IMR-90 (cell line): ENCODE results near the gene RNF223. TPM values are rescaled to one million over a fixed set of nuclear protein-coding genes. Genes with fewer than 3 reads are reported as not detected.

Experiments used
- ATAC-seq: fragments of 200-7000 bp; cut with Tn5 transposase; 2 replicates; pipeline ENCODE4 v1.9.1; 2020; ENCODE audit warnings: low read depth, mild to moderate bottlenecking, moderate library complexity
- BruUV-seq: library from RNA; stranded (reverse); fragments of 400-500 nt; replicated peaks from 2 replicates; lab custom pipeline; 2021; lab: Mats Ljungman, UMichigan
- CTCF ChIA-PET: fragments of 300-600 bp; formaldehyde crosslinking; extraction: SDS; loops from one replicate; lab custom pipeline; 2021; ENCODE audit warnings: antibody characterized with exemption; lab: Yijun Ruan, JAX
- POLR2A ChIA-PET: fragments of 300-600 bp; sonication (Branson Sonifier 250); formaldehyde crosslinking; loops from one replicate; lab custom pipeline; 2022; ENCODE audit warnings: antibody characterized with exemption; ENCODE audit not compliant: unreplicated experiment; lab: Charles Lee
- DNase-seq: peaks from one replicate; pipeline ENCODE4 v3.0.0; 2013
- H2AFZ ChIP-seq: replicated peaks from 2 replicates; pipeline ENCODE3; 2013; ENCODE audit warnings: low read length, mild to moderate bottlenecking; ENCODE audit not compliant: poor library complexity
- H2AK5ac ChIP-seq: 2 replicates; pipeline ENCODE4 v1.6.1; 2013; ENCODE audit warnings: low read depth, low read length, inconsistent platforms
- H2AK9ac ChIP-seq: replicated peaks from 2 replicates; pipeline ENCODE3; 2013; ENCODE audit warnings: mild to moderate bottlenecking, low read depth, low read length, moderate library complexity; ENCODE audit not compliant: poor library complexity
- H2BK120ac ChIP-seq: 2 replicates; pipeline ENCODE4 v1.6.1; 2013; ENCODE audit warnings: low read depth, low read length, inconsistent platforms
- H2BK15ac ChIP-seq: 3 replicates; pipeline ENCODE4 v1.6.1; 2013; ENCODE audit warnings: low read depth, low read length, inconsistent platforms
- H2BK20ac ChIP-seq: 2 replicates; pipeline ENCODE4 v1.6.1; 2013; ENCODE audit warnings: low read depth, mild to moderate bottlenecking, inconsistent platforms, low read length, moderate library complexity
- H2BK5ac ChIP-seq: 2 replicates; pipeline ENCODE4 v1.6.1; 2013; ENCODE audit warnings: mild to moderate bottlenecking, low read depth, low read length, inconsistent platforms; ENCODE audit not compliant: poor library complexity, severe bottlenecking
- H3K14ac ChIP-seq: replicated peaks from 2 replicates; pipeline ENCODE4 v1.6.1; 2013; ENCODE audit warnings: low read depth, low read length, inconsistent platforms
- H3K18ac ChIP-seq: 2 replicates; pipeline ENCODE4 v1.6.1; 2013; ENCODE audit warnings: low read depth, low read length, control low read depth
- H3K23ac ChIP-seq: 2 replicates; pipeline ENCODE4 v1.6.1; 2013; ENCODE audit warnings: low read depth, low read length, inconsistent platforms
- H3K27ac ChIP-seq: 2 replicates; pipeline ENCODE4 v1.5.1; 2013; ENCODE audit warnings: mild to moderate bottlenecking, control low read depth, low read length; ENCODE audit not compliant: insufficient read depth
- H3K27me3 ChIP-seq: 2 replicates; pipeline ENCODE4 v1.6.1; 2013; ENCODE audit warnings: low read length; ENCODE audit not compliant: control insufficient read depth, insufficient read depth
- H3K36me3 ChIP-seq: 2 replicates; pipeline ENCODE4 v1.6.1; 2013; ENCODE audit warnings: low read length, mixed read lengths; ENCODE audit not compliant: control insufficient read depth, insufficient read depth
- H3K4ac ChIP-seq: 2 replicates; pipeline ENCODE4 v1.6.1; 2013; ENCODE audit warnings: low read depth, low read length, inconsistent platforms
- H3K4me1 ChIP-seq: 2 replicates; pipeline ENCODE4 v1.6.1; 2013; ENCODE audit warnings: low read length, mixed read lengths; ENCODE audit not compliant: control insufficient read depth, insufficient read depth
- H3K4me2 ChIP-seq: 2 replicates; pipeline ENCODE4 v1.6.1; 2013; ENCODE audit warnings: low read depth, mild to moderate bottlenecking, control low read depth, low read length, moderate library complexity
- H3K4me3 ChIP-seq: 2 replicates; pipeline ENCODE4 v1.5.1; 2013; ENCODE audit warnings: low read depth, mild to moderate bottlenecking, control low read depth, low read length, moderate library complexity; ENCODE audit not compliant: insufficient read depth
- H3K56ac ChIP-seq: 2 replicates; pipeline ENCODE4 v1.6.1; 2013; ENCODE audit warnings: low read length, inconsistent platforms; ENCODE audit not compliant: insufficient read depth; ENCODE audit errors: extremely low read depth
- H3K79me1 ChIP-seq, 2 experiments: 2 replicates each; pipeline ENCODE4 v1.6.1; 2013; ENCODE audit warnings: low read length in 2 of 2, inconsistent platforms in 1 of 2, low read depth in 1 of 2
- H3K9ac ChIP-seq: 2 replicates; pipeline ENCODE4 v1.6.1; 2013; ENCODE audit warnings: low read depth, low read length, control low read depth
- H3K9me1 ChIP-seq: 2 replicates; pipeline ENCODE4 v1.6.1; 2013; ENCODE audit warnings: low read length, inconsistent platforms; ENCODE audit not compliant: insufficient read depth
- H3K9me3 ChIP-seq: 2 replicates; pipeline ENCODE4 v1.6.1; 2013; ENCODE audit warnings: low read length; ENCODE audit not compliant: control insufficient read depth, insufficient read depth
- H4K20me1 ChIP-seq: 2 replicates; pipeline ENCODE4 v1.6.1; 2013; ENCODE audit warnings: low read length, inconsistent platforms; ENCODE audit not compliant: insufficient read depth
- H4K5ac ChIP-seq: 2 replicates; pipeline ENCODE4 v1.6.1; 2013; ENCODE audit warnings: mild to moderate bottlenecking, low read depth, low read length, control low read depth
- H4K8ac ChIP-seq, 2 experiments: 2 replicates each; pipeline ENCODE4 v1.6.1; 2013; ENCODE audit warnings: low read depth in 2 of 2, low read length in 2 of 2, control low read depth in 1 of 2, inconsistent platforms in 1 of 2
- H4K91ac ChIP-seq: 2 replicates; pipeline ENCODE4 v1.6.1; 2013; ENCODE audit warnings: low read depth, low read length, inconsistent platforms; ENCODE audit not compliant: insufficient read depth
- BHLHE40 ChIP-seq: fragments of 150-350 bp; IDR thresholded peaks from 2 replicates; pipeline ENCODE4 v1.6.1; 2016; ENCODE audit warnings: mild to moderate bottlenecking, low read depth, low read length
- MAFK ChIP-seq: IDR thresholded peaks from 2 replicates; pipeline ENCODE4 v1.6.1; 2012; ENCODE audit warnings: low read depth, low read length, improper control_type of control experiment
- MAZ ChIP-seq: IDR thresholded peaks from 2 replicates; pipeline ENCODE4 v1.6.1; 2012; ENCODE audit warnings: low read depth, mild to moderate bottlenecking, low read length, improper control_type of control experiment, moderate library complexity, borderline replicate concordance
- MXI1 ChIP-seq: IDR thresholded peaks from 2 replicates; pipeline ENCODE4 v1.6.1; 2012; ENCODE audit warnings: low read depth, mild to moderate bottlenecking, low read length, moderate library complexity, borderline replicate concordance
- POLR2A ChIP-seq: IDR thresholded peaks from 2 replicates; pipeline ENCODE4 v1.6.1; 2012; ENCODE audit warnings: mild to moderate bottlenecking, low read depth, low read length
- RFX5 ChIP-seq: IDR thresholded peaks from 2 replicates; pipeline ENCODE4 v1.8.0; 2012; ENCODE audit warnings: low read depth, mild to moderate bottlenecking, low read length, moderate library complexity
- SMC3 ChIP-seq: fragments of 150-350 bp; IDR thresholded peaks from 2 replicates; pipeline ENCODE4 v1.6.1; 2016; ENCODE audit warnings: low read depth, mild to moderate bottlenecking, antibody characterized with exemption, low read length, moderate library complexity
- WGBS, 2 experiments: methylation state at CpG; one replicate each; pipeline versions ENCODE4 v1.1.5 to v1.1.7; 2013; ENCODE audit warnings: missing lambda C conversion rate in 2 of 2; ENCODE audit not compliant: insufficient read length in 1 of 2; ENCODE audit errors: extremely low coverage in 2 of 2; 5-methylcytosine and 5-hydroxymethylcytosine counted together
- dilution Hi-C: fragments of 300-500 bp; cut with HindIII; formaldehyde crosslinking; loops from one replicate; pipeline ENCODE4 v1.14.3; 2018; ENCODE audit warnings: low sequenced_read_pairs; ENCODE audit not compliant: unreplicated experiment
- in situ Hi-C: fragments of 300-500 bp; cut with MboI; formaldehyde crosslinking; loops from 3 replicates; pipeline ENCODE4 v1.14.3; 2019; ENCODE audit warnings: low sequenced_read_pairs, inconsistent platforms, mixed read lengths
- intact Hi-C: fragments of 100-400 bp; cut with micrococcal nuclease; formaldehyde crosslinking; loops from 2 replicates; pipeline ENCODE4 v1.10.0; 2022
- polyA plus RNA-seq, 3 experiments: library from polyadenylated mRNA; depleted of rRNA; stranded (reverse); fragments of >200 nt; gene quantifications; 2 replicates each; pipeline ENCODE4 v1.2.3, GENCODE V29; 2012; ENCODE audit warnings: low replicate concordance in 1 of 3
- total RNA-seq: library from RNA; depleted of rRNA; stranded (reverse); fragments of >200 nt; gene quantifications from 2 replicates; pipeline ENCODE4 v1.2.3, GENCODE V29; 2012
- TF ChIP-seq, protein P1 (sequence below): fragments of 150-350 bp; IDR thresholded peaks from 2 replicates; pipeline ENCODE4 v1.6.1; 2017; ENCODE audit warnings: mild to moderate bottlenecking, antibody characterized with exemption, low read length, low read depth

Gene RNF223
- total and polyA plus RNA-seq, 2 of the 4 experiments (the other 2 are of a cell fraction), result not detected

DNA sequence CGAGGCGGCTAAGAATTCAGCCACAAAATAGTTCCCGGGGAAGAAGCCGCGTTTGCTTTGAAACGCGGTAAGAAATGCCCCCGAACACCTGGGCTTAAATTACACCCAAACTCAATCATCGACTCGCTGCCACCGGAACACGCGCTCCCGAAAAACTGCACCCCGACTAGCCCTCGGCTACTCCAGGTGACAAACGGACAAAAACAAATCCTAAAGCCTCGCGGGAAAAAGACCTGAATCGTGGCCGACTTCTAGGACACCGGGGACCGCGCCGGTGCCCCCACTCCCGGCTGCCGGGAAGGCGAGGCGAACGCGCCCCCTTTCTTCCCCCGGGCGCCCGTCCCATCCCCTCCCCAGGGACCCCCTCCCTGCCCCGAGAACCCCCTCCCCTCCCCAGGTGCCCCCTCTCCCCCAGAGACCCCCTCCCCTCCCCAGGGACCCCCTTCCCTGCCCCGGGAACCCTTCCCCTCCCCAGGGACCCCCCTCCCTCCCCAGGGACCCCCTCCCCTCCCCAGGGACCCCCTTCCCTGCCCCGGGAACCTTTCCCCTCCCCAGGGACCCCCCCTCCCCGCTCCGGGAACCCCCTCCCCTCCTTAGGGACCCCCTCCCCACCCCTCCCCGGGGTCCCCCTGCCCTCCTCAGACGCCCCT is 41.2 kb upstream of the RNF223 start:
- peaks cover 13 to 40% of the 10 kb centered on the region in 2 experiments for H3K79me1 ChIP-seq
- dilution Hi-C loops, result no loop called here
- H3K56ac ChIP-seq, result no peak overlapping the region
- H2BK120ac ChIP-seq, result no peak overlapping the region
- 0 out of 2 replicates have a peak, but pooled peaks cover 1% of the 10 kb centered on the region for H3K4me1 ChIP-seq
- BruUV-seq, result no TSS peak
- no peak overlapping the region for H2BK20ac ChIP-seq
- H3K4me3 ChIP-seq, result peak overlapping the region; percentile 84
- peak overlapping the region; percentile 96 for H2AFZ ChIP-seq
- TF ChIP-seq MAFK, result no peak
- no peak for TF ChIP-seq POLR2A
- no peak for TF ChIP-seq MAZ
- TF ChIP-seq, protein P1, sequence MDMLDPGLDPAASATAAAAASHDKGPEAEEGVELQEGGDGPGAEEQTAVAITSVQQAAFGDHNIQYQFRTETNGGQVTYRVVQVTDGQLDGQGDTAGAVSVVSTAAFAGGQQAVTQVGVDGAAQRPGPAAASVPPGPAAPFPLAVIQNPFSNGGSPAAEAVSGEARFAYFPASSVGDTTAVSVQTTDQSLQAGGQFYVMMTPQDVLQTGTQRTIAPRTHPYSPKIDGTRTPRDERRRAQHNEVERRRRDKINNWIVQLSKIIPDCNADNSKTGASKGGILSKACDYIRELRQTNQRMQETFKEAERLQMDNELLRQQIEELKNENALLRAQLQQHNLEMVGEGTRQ, result no peak
- TF ChIP-seq BHLHE40, result no peak
- no peak for TF ChIP-seq RFX5
- TF ChIP-seq SMC3, result no peak
- no peak for TF ChIP-seq MXI1
- H3K36me3 ChIP-seq, result 0 out of 2 replicates have a peak, but pooled peaks cover 3% of the 10 kb centered on the region
- no peak overlapping the region; the same call in 1 of the 2 replicates for H3K23ac ChIP-seq
- peak overlapping the region; percentile 20; the same call in 1 of the 2 replicates for H3K27ac ChIP-seq
- peak overlapping the region; percentile 92 for H3K4me2 ChIP-seq
- no peak for ATAC-seq
- H4K91ac ChIP-seq, result no peak overlapping the region
- intact Hi-C loops, result loop anchor here (5.0 kb wide), 1 partner anchor 83 kb away; no protein-coding TSS in a partner anchor
- peaks cover 7% of the 10 kb centered on the region; the same call in 1 of the 2 replicates for H3K9me1 ChIP-seq
- no peak overlapping the region for H3K14ac ChIP-seq
- 8% methylated on average over 14 of the region's 41 CpGs; no CpG with 5 or more reads in 1 of the 2 experiments for WGBS, 2 experiments
- H4K8ac ChIP-seq, result no peak overlapping the region
- H3K4ac ChIP-seq, result no peak overlapping the region
- H3K27me3 ChIP-seq, result no peaks in the 10 kb centered on the region; the same call in 1 of the 2 replicates
- H3K18ac ChIP-seq, result no peak overlapping the region
- POLR2A ChIA-PET, result no interaction called here
- peak overlapping the region; percentile 55 for H3K9ac ChIP-seq
- no peak overlapping the region for H4K5ac ChIP-seq
- no peak overlapping the region for H2BK15ac ChIP-seq
- CTCF ChIA-PET, result no interaction called here
- no peak for DNase-seq
- peaks cover 5% of the 10 kb centered on the region; the same call in 1 of the 2 replicates for H3K9me3 ChIP-seq
- H2AK9ac ChIP-seq, result peak overlapping the region; percentile 61
- H2BK5ac ChIP-seq, result no peak overlapping the region
- no peaks in the 10 kb centered on the region; the same call in 1 of the 2 replicates for H4K20me1 ChIP-seq
- H2AK5ac ChIP-seq, result no peak overlapping the region
- in situ Hi-C loops, result no loop called here
